Esophagus squamous epithelium (tissue), 5 donors: ENCODE measurements around the gene NEUROD6. TPM values are rescaled to one million over a fixed set of nuclear protein-coding genes. Genes with fewer than 3 reads are reported as not detected.

Source experiments
- DNase-seq: peaks from one replicate; lab custom pipeline; 2025; lab: John Stamatoyannopoulos, UW
- H3K27ac ChIP-seq, 4 donors: fragments of 200-600 bp; sonication (generic); one replicate each; pipeline ENCODE4 v1.5.1; 2016 to 2019; ENCODE audit warnings: mild to moderate bottlenecking in 1 of 4
- H3K27me3 ChIP-seq, 4 donors: fragments of 200-600 bp; sonication (generic); 1 replicate in 3 of 4; 2 replicates in 1 of 4; pipeline versions ENCODE4 v1.5.1 to v1.6.0; 2017 to 2021; ENCODE audit warnings: antibody characterized with exemption in 1 of 4
- H3K36me3 ChIP-seq, 3 donors: fragments of 200-600 bp; sonication (generic); one replicate each; pipeline ENCODE4 v1.5.1; 2016 to 2019
- H3K4me1 ChIP-seq, 3 donors: fragments of 200-600 bp; sonication (generic); one replicate each; pipeline ENCODE4 v1.5.1; 2017 to 2019
- H3K4me3 ChIP-seq, 4 donors: fragments of 200-600 bp; sonication (generic); 1 replicate in 3 of 4; 2 replicates in 1 of 4; pipeline ENCODE4 v1.5.1; 2016 to 2019; ENCODE audit warnings: mild to moderate bottlenecking in 2 of 4, moderate library complexity in 1 of 4
- H3K9me3 ChIP-seq, 3 donors: fragments of 200-600 bp; sonication (generic); one replicate each; pipeline ENCODE4 v1.5.1; 2016 to 2019
- POLR2A ChIP-seq, 4 donors: fragments of 450-650 bp; IDR thresholded peaks; one replicate each; pipeline ENCODE4 v1.6.1; 2017; ENCODE audit warnings: antibody characterized with exemption in 4 of 4, mild to moderate bottlenecking in 4 of 4, moderate library complexity in 3 of 4
- WGBS, 2 donors: methylation state at CpG; one replicate each; pipeline ENCODE4 v1.1.5; 2018; 5-methylcytosine and 5-hydroxymethylcytosine counted together
- intact Hi-C: fragments of 100-400 bp; cut with DNase I; formaldehyde crosslinking; loops from one replicate; pipeline ENCODE4 v1.15.0; 2022
- small RNA-seq, 4 donors: library from RNA; depleted of rRNA; stranded (forward); fragments of <200 nt; gene quantifications; one replicate each; pipeline ENCODE3, GENCODE V24; 2016
- total RNA-seq, 4 donors: library from RNA; depleted of rRNA; stranded (reverse); fragments of >200 nt; gene quantifications; one replicate each; pipeline ENCODE4 v1.1.0, GENCODE V29; 2016
- TF ChIP-seq, protein P1 (sequence below), 6 experiments: fragments of 450-650 bp in 4 of 6; fragments of 200-600 bp in 2 of 6; sonication (generic) in 2 of 6; IDR thresholded peaks; one replicate each; pipeline ENCODE4 v1.5.1; 2016 to 2019; ENCODE audit warnings: antibody characterized with exemption in 6 of 6, mild to moderate bottlenecking in 4 of 6, moderate library complexity in 4 of 6
- donor health status: DM: yes; HTN: yes; CAD: no.

Gene NEUROD6
- total RNA-seq, 4 donors from 2014 or later = not detected

DNA sequence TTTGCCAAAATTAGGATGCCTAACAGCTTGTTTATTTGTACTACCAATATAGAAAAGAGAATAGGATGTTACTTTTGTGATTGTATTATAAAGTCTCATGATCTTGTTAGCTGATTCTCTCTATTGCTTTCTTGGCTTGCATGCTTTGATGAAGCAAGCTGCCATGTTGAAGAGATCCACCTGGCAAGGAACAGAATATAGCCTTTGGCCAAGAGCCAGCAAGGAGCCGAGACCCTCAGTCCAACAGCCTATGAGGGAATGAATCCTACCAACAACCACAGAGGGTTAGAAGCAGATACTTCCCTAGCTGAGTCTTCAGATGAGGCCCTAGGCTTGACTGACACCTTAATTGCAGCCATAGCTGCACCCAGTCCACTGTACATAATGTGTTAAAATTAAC, 41.2 kb downstream of the NEUROD6 start:
- 36 to 50% methylated on average over 1 of the region's 1 CpG for WGBS, 2 donors
- Histone ChIP-seq H3K36me3 (no peaks in the 10 kb centered on the region), H3K9me3 (no peaks in the 10 kb centered on the region), H3K4me1 (no peaks in the 10 kb centered on the region), H3K4me3 (no peak overlapping the region), H3K27me3 (no peaks in the 10 kb centered on the region), H3K27ac (no peak overlapping the region)
- intact Hi-C loops = no loop called here
- TF ChIP-seq, protein P1, sequence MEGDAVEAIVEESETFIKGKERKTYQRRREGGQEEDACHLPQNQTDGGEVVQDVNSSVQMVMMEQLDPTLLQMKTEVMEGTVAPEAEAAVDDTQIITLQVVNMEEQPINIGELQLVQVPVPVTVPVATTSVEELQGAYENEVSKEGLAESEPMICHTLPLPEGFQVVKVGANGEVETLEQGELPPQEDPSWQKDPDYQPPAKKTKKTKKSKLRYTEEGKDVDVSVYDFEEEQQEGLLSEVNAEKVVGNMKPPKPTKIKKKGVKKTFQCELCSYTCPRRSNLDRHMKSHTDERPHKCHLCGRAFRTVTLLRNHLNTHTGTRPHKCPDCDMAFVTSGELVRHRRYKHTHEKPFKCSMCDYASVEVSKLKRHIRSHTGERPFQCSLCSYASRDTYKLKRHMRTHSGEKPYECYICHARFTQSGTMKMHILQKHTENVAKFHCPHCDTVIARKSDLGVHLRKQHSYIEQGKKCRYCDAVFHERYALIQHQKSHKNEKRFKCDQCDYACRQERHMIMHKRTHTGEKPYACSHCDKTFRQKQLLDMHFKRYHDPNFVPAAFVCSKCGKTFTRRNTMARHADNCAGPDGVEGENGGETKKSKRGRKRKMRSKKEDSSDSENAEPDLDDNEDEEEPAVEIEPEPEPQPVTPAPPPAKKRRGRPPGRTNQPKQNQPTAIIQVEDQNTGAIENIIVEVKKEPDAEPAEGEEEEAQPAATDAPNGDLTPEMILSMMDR (IDR thresholded peaks at IDR 0.05) = no peak
- TF ChIP-seq POLR2A (IDR thresholded peaks at IDR 0.05) = no peak
- no peak for DNase-seq

- intact Hi-C loops = no loop called here
- Histone ChIP-seq H3K27me3 (no peaks in the 10 kb centered on the region), H3K4me3 (no peak overlapping the region), H3K4me1 (no peaks in the 10 kb centered on the region), H3K27ac (no peak overlapping the region), H3K36me3 (no peaks in the 10 kb centered on the region), H3K9me3 (no peaks in the 10 kb centered on the region)
- DNase-seq = no peak
- WGBS, 2 donors = 61 to 62% methylated on average over 2 of the region's 2 CpGs
- TF ChIP-seq POLR2A (IDR thresholded peaks at IDR 0.05) = no peak
- TF ChIP-seq, protein P1 (IDR thresholded peaks at IDR 0.05) = no peak
These were observed 49.9 kb downstream of the NEUROD6 start for GRCh38 chr7:31290601-31291000.

Small RNA genes lying within 50 kb of the gene (small RNA-seq; reads per million reads assigned to genes)
- gene AC006380.1 = 0 reads per million in 4 donors

Other genes starting within 250 kb of the NEUROD6 start
- under 1 TPM in 1 of 4 donors, not detected in 3; 1.00 TPM for gene ITPRID1, start 173.4 kb upstream of the NEUROD6 start, total RNA-seq